Endodermal cell (in vitro differentiated cells): ENCODE data around the gene ANKK1. TPM values are rescaled to one million over a fixed set of nuclear protein-coding genes. Genes with fewer than 3 reads are reported as not detected.

Source experiments
- DNase-seq: peaks from one replicate; pipeline ENCODE4 v3.0.0-alpha.2; 2017
- H3K27ac ChIP-seq: 2 replicates; pipeline ENCODE4 v1.5.1; 2013; ENCODE audit warnings: mild to moderate bottlenecking, low read depth, low read length, moderate library complexity
- H3K27me3 ChIP-seq: 2 replicates; pipeline ENCODE4 v1.6.1; 2013; ENCODE audit warnings: mild to moderate bottlenecking, low read length, moderate library complexity; ENCODE audit not compliant: insufficient read depth, control insufficient read depth, poor library complexity, severe bottlenecking
- H3K36me3 ChIP-seq: 2 replicates; pipeline ENCODE4 v1.7.0; 2013; ENCODE audit warnings: mild to moderate bottlenecking, low read length, moderate library complexity; ENCODE audit not compliant: control insufficient read depth, insufficient read depth
- H3K4me1 ChIP-seq: one replicate; pipeline ENCODE4 v1.7.0; 2013; ENCODE audit warnings: low read length; ENCODE audit not compliant: control insufficient read depth, insufficient read depth
- H3K4me3 ChIP-seq: 2 replicates; pipeline ENCODE4 v1.5.1; 2013; ENCODE audit warnings: mild to moderate bottlenecking, low read length, moderate library complexity
- H3K9ac ChIP-seq: 2 replicates; pipeline ENCODE4 v1.6.1; 2013; ENCODE audit warnings: mild to moderate bottlenecking, low read length, moderate library complexity; ENCODE audit not compliant: poor library complexity, severe bottlenecking; ENCODE audit errors: extremely low read depth
- H3K9me3 ChIP-seq: 2 replicates; pipeline ENCODE4 v1.6.1; 2013; ENCODE audit warnings: mild to moderate bottlenecking, low read length, moderate library complexity; ENCODE audit not compliant: control insufficient read depth
- H3K27ac Mint-ChIP-seq: 2 replicates; pipeline ENCODE4 v1.8.0; 2020; ENCODE audit warnings: mixed read lengths
- H3K27me3 Mint-ChIP-seq: 2 replicates; pipeline ENCODE4 v1.8.0; 2021; ENCODE audit warnings: mild to moderate bottlenecking, mixed read lengths; ENCODE audit not compliant: insufficient read depth
- H3K36me3 Mint-ChIP-seq: 2 replicates; pipeline ENCODE4 v1.8.0; 2020; ENCODE audit warnings: low read depth, mixed read lengths
- H3K4me1 Mint-ChIP-seq: 2 replicates; pipeline ENCODE4 v1.8.0; 2020; ENCODE audit warnings: mixed read lengths
- H3K4me3 Mint-ChIP-seq: 2 replicates; pipeline ENCODE4 v1.8.0; 2020; ENCODE audit warnings: mild to moderate bottlenecking, moderate library complexity, mixed read lengths
- H3K9me3 Mint-ChIP-seq: 2 replicates; pipeline ENCODE4 v1.8.0; 2020; ENCODE audit warnings: mild to moderate bottlenecking, mixed read lengths
- WGBS, 2 experiments: methylation state at CpG; one replicate each; pipeline versions ENCODE4 v1.1.5 to v1.1.7; 2013; ENCODE audit warnings: missing lambda C conversion rate in 2 of 2, mixed read lengths in 1 of 2; ENCODE audit not compliant: insufficient coverage in 1 of 2, insufficient read length in 1 of 2; 5-methylcytosine and 5-hydroxymethylcytosine counted together
- total RNA-seq, 2 donors: library from RNA; stranded (reverse); fragmentation: NEBNext Ultra II Directional in 1 of 2; extraction: Animal tissue kit (Norgen Biotek cat#: 25700) in 1 of 2; gene quantifications; 2 replicates in 1 of 2; 3 replicates in 1 of 2; pipeline ENCODE4 v1.2.1, GENCODE V29; 2021
- TF ChIP-seq, protein P1 (sequence below): fragments of 200-600 bp; sonication (generic); conservative IDR thresholded peaks from 2 replicates; pipeline ENCODE4 v1.5.0; 2021; ENCODE audit warnings: antibody characterized with exemption, mild to moderate bottlenecking

The ANKK1 gene
- total RNA-seq, 2 donors from 2014 or later = not detected

DNA sequence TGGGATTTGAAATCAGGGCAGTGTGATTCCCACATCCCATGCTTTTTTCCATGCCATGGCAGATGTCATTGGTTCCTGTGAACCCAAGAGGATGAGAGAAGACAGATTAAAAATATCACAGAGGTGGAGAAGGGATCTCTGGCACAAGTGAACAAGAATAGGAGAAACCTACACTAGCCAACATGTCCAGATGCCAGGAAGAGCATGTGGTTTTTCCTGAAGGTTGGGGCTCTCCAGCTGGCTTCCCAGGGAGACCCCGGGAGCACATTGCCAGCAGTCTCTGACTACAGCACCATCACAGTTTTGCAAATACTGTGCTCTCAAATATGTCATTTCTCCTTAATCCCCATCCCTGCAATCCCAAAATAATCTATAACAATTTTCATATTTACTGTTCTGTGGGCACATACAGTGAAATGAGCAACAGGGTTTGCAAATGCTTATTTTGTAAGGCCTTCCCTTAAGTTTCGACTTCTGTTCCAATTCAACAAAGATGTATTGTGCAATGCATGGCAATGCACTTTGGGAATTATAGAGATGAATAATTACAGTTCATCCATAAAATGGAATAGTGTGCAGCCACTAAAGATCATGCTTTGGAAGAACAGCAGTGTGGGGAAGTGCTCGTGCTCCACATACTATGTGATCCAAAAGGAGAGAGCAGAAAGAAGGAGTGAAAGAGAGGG, 4.8 kb downstream of the ANKK1 start:
- TF ChIP-seq, protein P1, sequence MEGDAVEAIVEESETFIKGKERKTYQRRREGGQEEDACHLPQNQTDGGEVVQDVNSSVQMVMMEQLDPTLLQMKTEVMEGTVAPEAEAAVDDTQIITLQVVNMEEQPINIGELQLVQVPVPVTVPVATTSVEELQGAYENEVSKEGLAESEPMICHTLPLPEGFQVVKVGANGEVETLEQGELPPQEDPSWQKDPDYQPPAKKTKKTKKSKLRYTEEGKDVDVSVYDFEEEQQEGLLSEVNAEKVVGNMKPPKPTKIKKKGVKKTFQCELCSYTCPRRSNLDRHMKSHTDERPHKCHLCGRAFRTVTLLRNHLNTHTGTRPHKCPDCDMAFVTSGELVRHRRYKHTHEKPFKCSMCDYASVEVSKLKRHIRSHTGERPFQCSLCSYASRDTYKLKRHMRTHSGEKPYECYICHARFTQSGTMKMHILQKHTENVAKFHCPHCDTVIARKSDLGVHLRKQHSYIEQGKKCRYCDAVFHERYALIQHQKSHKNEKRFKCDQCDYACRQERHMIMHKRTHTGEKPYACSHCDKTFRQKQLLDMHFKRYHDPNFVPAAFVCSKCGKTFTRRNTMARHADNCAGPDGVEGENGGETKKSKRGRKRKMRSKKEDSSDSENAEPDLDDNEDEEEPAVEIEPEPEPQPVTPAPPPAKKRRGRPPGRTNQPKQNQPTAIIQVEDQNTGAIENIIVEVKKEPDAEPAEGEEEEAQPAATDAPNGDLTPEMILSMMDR = no peak
- Mint-ChIP-seq H3K9me3 (no peaks in the 10 kb centered on the region), H3K4me1 (peaks cover under 1% of the 10 kb centered on the region), H3K27ac (no peak overlapping the region), H3K27me3 (peaks cover 20% of the 10 kb centered on the region), H3K4me3 (no peak overlapping the region), H3K36me3 (no peaks in the 10 kb centered on the region)
- DNase-seq = no peak
- Histone ChIP-seq H3K9ac (no peak overlapping the region), H3K4me1 (no peaks in the 10 kb centered on the region), H3K36me3 (no peaks in the 10 kb centered on the region), H3K4me3 (no peak overlapping the region), H3K9me3 (no peaks in the 10 kb centered on the region), H3K27me3 (peaks cover 55% of the 10 kb centered on the region), H3K27ac (no peak overlapping the region)
- WGBS, 2 experiments = 94 to 100% methylated on average over 3 of the region's 3 CpGs

DNA sequence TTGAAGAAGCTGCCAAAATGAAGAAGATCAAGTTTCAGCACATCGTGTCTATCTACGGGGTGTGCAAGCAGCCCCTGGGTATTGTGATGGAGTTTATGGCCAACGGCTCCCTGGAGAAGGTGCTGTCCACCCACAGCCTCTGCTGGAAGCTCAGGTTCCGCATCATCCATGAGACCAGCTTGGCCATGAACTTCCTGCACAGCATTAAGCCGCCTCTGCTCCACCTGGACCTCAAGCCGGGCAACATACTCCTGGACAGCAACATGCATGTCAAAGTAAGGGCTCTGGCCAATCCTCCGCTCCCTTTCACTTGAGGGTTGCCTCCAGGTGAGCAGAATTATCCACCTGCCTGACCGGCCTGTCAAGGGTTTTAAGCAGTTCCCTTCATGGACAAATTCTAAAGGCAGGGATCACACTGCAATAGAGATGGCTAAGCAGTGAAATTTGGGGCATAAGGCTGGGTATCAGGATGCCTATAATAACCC, 6.0 kb downstream of the ANKK1 start:
- TF ChIP-seq, protein P1 = no peak
- Histone ChIP-seq H3K9ac (no peak overlapping the region), H3K4me1 (no peaks in the 10 kb centered on the region), H3K27me3 (peaks cover 46% of the 10 kb centered on the region), H3K9me3 (no peaks in the 10 kb centered on the region), H3K27ac (no peak overlapping the region), H3K36me3 (no peaks in the 10 kb centered on the region), H3K4me3 (no peak overlapping the region)
- Mint-ChIP-seq H3K4me3 (no peak overlapping the region), H3K27ac (no peak overlapping the region), H3K27me3 (peaks cover 20% of the 10 kb centered on the region), H3K4me1 (no peaks in the 10 kb centered on the region), H3K9me3 (no peaks in the 10 kb centered on the region), H3K36me3 (no peaks in the 10 kb centered on the region)
- 83 to 88% methylated on average over 8 of the region's 8 CpGs for WGBS, 2 experiments
- DNase-seq = no peak

DNA sequence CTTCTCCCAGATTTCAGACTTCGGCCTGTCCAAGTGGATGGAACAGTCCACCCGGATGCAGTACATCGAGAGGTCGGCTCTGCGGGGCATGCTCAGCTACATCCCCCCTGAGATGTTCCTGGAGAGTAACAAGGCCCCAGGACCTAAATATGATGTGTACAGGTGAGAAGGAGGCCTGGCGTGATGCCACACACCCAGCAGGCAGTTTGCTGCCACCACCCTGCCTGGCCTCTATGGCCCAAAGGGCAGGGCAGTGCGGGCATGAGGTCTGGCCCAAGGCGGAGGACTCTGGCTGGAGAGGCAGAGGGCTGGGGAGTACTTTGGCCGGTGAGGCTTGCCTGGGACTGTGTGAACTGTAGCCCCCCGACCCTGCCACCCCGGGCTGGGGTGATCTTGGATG, 7.3 kb downstream of the ANKK1 start:
- TF ChIP-seq, protein P1 = no peak
- H3K9me3 Mint-ChIP-seq = no peaks in the 10 kb centered on the region
- H3K27ac ChIP-seq = no peak overlapping the region
- H3K4me1 Mint-ChIP-seq = no peaks in the 10 kb centered on the region
- no peaks in the 10 kb centered on the region for H3K9me3 ChIP-seq
- no peaks in the 10 kb centered on the region for H3K36me3 Mint-ChIP-seq
- H3K9ac ChIP-seq = no peak overlapping the region
- H3K4me3 Mint-ChIP-seq = no peak overlapping the region
- DNase-seq = no peak
- no peaks in the 10 kb centered on the region for H3K36me3 ChIP-seq
- H3K27me3 Mint-ChIP-seq = peaks cover 23% of the 10 kb centered on the region
- no peak overlapping the region for H3K27ac Mint-ChIP-seq
- no peak overlapping the region for H3K4me3 ChIP-seq
- WGBS, 2 experiments = 96 to 100% methylated on average over 6 to 11 of the region's 11 CpGs
- peaks cover 42% of the 10 kb centered on the region for H3K27me3 ChIP-seq
- H3K4me1 ChIP-seq = no peaks in the 10 kb centered on the region
